Stomach (tissue), 9 donors: ENCODE results near the gene OSBPL6. TPM values are rescaled to one million over a fixed set of nuclear protein-coding genes. Genes with fewer than 3 reads are reported as not detected.

Experiments used
- DNase-seq, 2 donors: peaks; one replicate each; pipeline versions ENCODE4 v3.0.0 to v3.0.0-alpha.2; 2013 to 2019
- H3K27ac ChIP-seq, 5 donors: fragments of 200-600 bp in 4 of 5; sonication (generic) in 4 of 5; one replicate each; pipeline ENCODE4 v1.5.1; 2013 to 2019; ENCODE audit warnings: mild to moderate bottlenecking in 1 of 5, moderate library complexity in 1 of 5
- H3K27me3 ChIP-seq, 3 donors: fragments of 200-600 bp; sonication (generic); one replicate each; pipeline ENCODE4 v1.5.1; 2017 to 2019; ENCODE audit warnings: mixed run types in 1 of 3
- H3K36me3 ChIP-seq, 4 donors: fragments of 200-600 bp; sonication (generic); 1 replicate in 3 of 4; 2 replicates in 1 of 4; pipeline ENCODE4 v1.5.1; 2016 to 2019
- H3K4me1 ChIP-seq, 4 donors: fragments of 200-600 bp; sonication (generic); one replicate each; pipeline ENCODE4 v1.5.1; 2016 to 2019
- H3K4me3 ChIP-seq, 4 donors: fragments of 200-600 bp; sonication (generic) in 3 of 4; one replicate each; pipeline ENCODE4 v1.5.1; 2016 to 2019; ENCODE audit warnings: mild to moderate bottlenecking in 1 of 4
- H3K9me3 ChIP-seq, 4 donors: fragments of 200-600 bp; sonication (generic); one replicate each; pipeline ENCODE4 v1.5.1; 2016 to 2019
- CTCF ChIP-seq, 7 experiments: fragments of 450-650 bp in 4 of 7; fragments of 200-600 bp in 3 of 7; sonication (generic) in 3 of 7; IDR thresholded peaks; one replicate each; pipeline ENCODE4 v1.5.1; 2016 to 2019; ENCODE audit warnings: antibody characterized with exemption in 7 of 7, control low read depth in 2 of 7, mild to moderate bottlenecking in 1 of 7
- EP300 ChIP-seq: sonication (generic); formaldehyde crosslinking; IDR thresholded peaks from one replicate; pipeline ENCODE4 v1.6.1; 2017; ENCODE audit warnings: antibody characterized with exemption
- POLR2A ChIP-seq, 4 donors: fragments of 450-650 bp; IDR thresholded peaks; one replicate each; pipeline ENCODE4 v1.6.1; 2016; ENCODE audit warnings: antibody characterized with exemption in 4 of 4, control low read depth in 2 of 4, mild to moderate bottlenecking in 1 of 4, moderate library complexity in 1 of 4
- POLR2AphosphoS5 ChIP-seq, 3 donors: sonication (generic); formaldehyde crosslinking; IDR thresholded peaks; one replicate each; pipeline ENCODE4 v1.6.1; 2016; ENCODE audit warnings: antibody characterized with exemption in 3 of 3
- WGBS, 5 donors: extraction: QIAGEN DNeasy Blood & Tissue Kit in 3 of 5; methylation state at CpG; one replicate each; pipeline versions ENCODE4 v1.1.5 to v1.1.7; 2013 to 2018; 5-methylcytosine and 5-hydroxymethylcytosine counted together
- intact Hi-C: fragments of 100-400 bp; cut with DNase I; formaldehyde crosslinking; loops from one replicate; pipeline ENCODE4 v1.15.1; 2023; ENCODE audit warnings: low total_unique reads
- polyA plus RNA-seq, 3 donors: library from polyadenylated mRNA; stranded (reverse); fragments of 200-250 nt; gene quantifications; one replicate each; pipeline ENCODE4 v1.2.3, GENCODE V29; 2013
- total RNA-seq, 5 donors: library from RNA; depleted of rRNA; stranded (reverse); fragments of >200 nt; gene quantifications; one replicate each; pipeline versions ENCODE4 v1.1.0 to v1.2.3, GENCODE V29; 2014 to 2016
- donor health status: healthy with polysubstance abuse.
- donor health status: Bipolar disorder and iron deficiency.
- donor health status: healthy.

OSBPL6 gene
- total and polyA plus RNA-seq, 8 donors = 0.29 to 77.6 (median 0.98) TPM

- WGBS, 5 donors = 83 to 87% (median 85%) methylated on average over 2 of the region's 2 CpGs
- Histone ChIP-seq H3K9me3 (no peaks in the 10 kb centered on the region), H3K36me3 (peaks cover 0 to 7% (median 0%) of the 10 kb centered on the region in 4 donors), H3K4me1 (no peaks in the 10 kb centered on the region), H3K4me3 (no peak overlapping the region), H3K27me3 (no peaks in the 10 kb centered on the region), H3K27ac (no peak overlapping the region)
- TF ChIP-seq EP300 (no peak), POLR2AphosphoS5 (IDR thresholded peaks at IDR 0.05) (no peak), CTCF (IDR thresholded peaks at IDR 0.05) (no peak)
- intact Hi-C loops = no loop called here
- DNase-seq = no peak
Observed at GRCh38 chr2:178365116-178365515, 170.8 kb downstream of the OSBPL6 start.

- TF ChIP-seq EP300 (no peak), CTCF (IDR thresholded peaks at IDR 0.05) (no peak), POLR2AphosphoS5 (IDR thresholded peaks at IDR 0.05) (no peak), POLR2A (IDR thresholded peaks at IDR 0.05) (no peak)
- WGBS, 5 donors = 86 to 93% (median 90%) methylated on average over 4 of the region's 4 CpGs
Observed at GRCh38 chr2:178366412-178366811, 172.1 kb downstream of the OSBPL6 start.

GRCh38 chr2:178367344-178367743 lies 173.0 kb downstream of the OSBPL6 start:
- 85 to 97% (median 87%) methylated on average over 1 of the region's 1 CpG for WGBS, 5 donors
- Histone ChIP-seq H3K27me3 (no peaks in the 10 kb centered on the region), H3K27ac (no peak overlapping the region), H3K9me3 (no peaks in the 10 kb centered on the region), H3K4me1 (no peaks in the 10 kb centered on the region), H3K4me3 (no peak overlapping the region), H3K36me3 (peaks cover 0 to 4% (median 0%) of the 10 kb centered on the region in 4 donors)
- DNase-seq = no peak
- no peak for TF ChIP-seq CTCF (IDR thresholded peaks at IDR 0.05)
- TF ChIP-seq POLR2AphosphoS5 (IDR thresholded peaks at IDR 0.05) = no peak
- no peak for TF ChIP-seq POLR2A (IDR thresholded peaks at IDR 0.05)
- TF ChIP-seq EP300 = no peak
- intact Hi-C loops = no loop called here

More at GRCh38 chr2:178366412-178366811, 172.1 kb downstream of the OSBPL6 start:
- intact Hi-C loops = no loop called here
- Histone ChIP-seq H3K36me3 (peaks cover 0 to 7% (median 0%) of the 10 kb centered on the region in 4 donors), H3K27ac (no peak overlapping the region), H3K4me3 (no peak overlapping the region), H3K27me3 (no peaks in the 10 kb centered on the region), H3K9me3 (no peaks in the 10 kb centered on the region), H3K4me1 (no peaks in the 10 kb centered on the region)
- DNase-seq = no peak

- no peak overlapping the region for H3K27ac ChIP-seq
- intact Hi-C loops = no loop called here
- no peaks in the 10 kb centered on the region for H3K27me3 ChIP-seq
- no peak for DNase-seq
- no peaks in the 10 kb centered on the region for H3K9me3 ChIP-seq
- TF ChIP-seq EP300 (no peak), CTCF (IDR thresholded peaks at IDR 0.05) (no peak), POLR2A (IDR thresholded peaks at IDR 0.05) (no peak), POLR2AphosphoS5 (IDR thresholded peaks at IDR 0.05) (no peak)
- peaks cover 0 to 13% (median 5%) of the 10 kb centered on the region in 4 donors for H3K36me3 ChIP-seq
- no peak overlapping the region for H3K4me3 ChIP-seq
- H3K4me1 ChIP-seq = no peaks in the 10 kb centered on the region
- WGBS, 5 donors = 53 to 76% (median 67%) methylated on average over 1 of the region's 1 CpG
Observed at GRCh38 chr2:178374865-178375264, 180.6 kb downstream of the OSBPL6 start.
